Uterus (tissue), 4 donors: ENCODE results near the gene TMEM82. TPM values are rescaled to one million over a fixed set of nuclear protein-coding genes. Genes with fewer than 3 reads are reported as not detected.

Source experiments
- DNase-seq, 2 donors: peaks; one replicate each; pipeline ENCODE4 v3.0.0-alpha.2; 2019 to 2020
- H3K27ac ChIP-seq, 2 donors: fragments of 200-600 bp; sonication (generic); 1 replicate in 1 of 2; 2 replicates in 1 of 2; pipeline ENCODE4 v1.5.1; 2016 to 2018
- H3K27me3 ChIP-seq, 2 donors: fragments of 200-600 bp; sonication (generic); one replicate each; pipeline ENCODE4 v1.5.1; 2018 to 2019; ENCODE audit warnings: control low read depth in 1 of 2
- H3K36me3 ChIP-seq, 2 donors: fragments of 200-600 bp; sonication (generic); one replicate each; pipeline ENCODE4 v1.5.1; 2019; ENCODE audit warnings: control low read depth in 1 of 2
- H3K4me1 ChIP-seq, 2 donors: fragments of 200-600 bp; sonication (generic); one replicate each; pipeline ENCODE4 v1.5.1; 2018 to 2019; ENCODE audit warnings: control low read depth in 1 of 2
- H3K4me3 ChIP-seq, 2 donors: fragments of 200-600 bp; sonication (generic); 1 replicate in 1 of 2; 2 replicates in 1 of 2; pipeline ENCODE4 v1.5.1; 2018 to 2019; ENCODE audit warnings: mild to moderate bottlenecking in 1 of 2
- H3K9me3 ChIP-seq, 2 donors: fragments of 200-600 bp; sonication (generic); one replicate each; pipeline ENCODE4 v1.5.1; 2019; ENCODE audit warnings: control low read depth in 1 of 2
- CTCF ChIP-seq, 4 experiments: fragments of 200-600 bp in 2 of 4; fragments of 450-650 bp in 2 of 4; sonication (generic) in 2 of 4; IDR thresholded peaks; one replicate each; pipeline ENCODE4 v1.5.1; 2016 to 2019; ENCODE audit warnings: antibody characterized with exemption in 4 of 4, mild to moderate bottlenecking in 2 of 4, moderate library complexity in 1 of 4
- POLR2A ChIP-seq, 2 donors: fragments of 450-650 bp; IDR thresholded peaks; one replicate each; pipeline ENCODE4 v1.6.1; 2016; ENCODE audit warnings: antibody characterized with exemption in 2 of 2, mild to moderate bottlenecking in 1 of 2, moderate library complexity in 1 of 2
- intact Hi-C: fragments of 100-400 bp; cut with DNase I; formaldehyde crosslinking; loops from one replicate; pipeline ENCODE4 v1.15.1; 2023; ENCODE audit warnings: low total_unique reads
- total RNA-seq, 4 donors: library from RNA; depleted of rRNA in 3 of 4; stranded (reverse); fragments of >200 nt in 3 of 4; gene quantifications; one replicate each; pipeline versions ENCODE4 v1.1.0 to v1.2.4, GENCODE V29; 2014 to 2023
- donor health status: DM: yes; HTN: yes; CAD: no.

Gene TMEM82
- total RNA-seq, 4 donors from 2014 or later, result not detected

- no peaks in the 10 kb centered on the region for H3K36me3 ChIP-seq
- no peaks in the 10 kb centered on the region for H3K9me3 ChIP-seq
- no peaks in the 10 kb centered on the region for H3K27me3 ChIP-seq
- intact Hi-C loops, result no loop called here
- H3K4me1 ChIP-seq, result no peaks in the 10 kb centered on the region
- no peak for TF ChIP-seq POLR2A (IDR thresholded peaks at IDR 0.05)
- TF ChIP-seq CTCF (IDR thresholded peaks at IDR 0.05), result no peak
- DNase-seq, result no peak
- no peak overlapping the region for H3K27ac ChIP-seq
- no peak overlapping the region for H3K4me3 ChIP-seq
Measured at GRCh38 chr1:15767941-15768340, 25.6 kb downstream of the TMEM82 start.

GRCh38 chr1:15768388-15768787 lies 26.1 kb downstream of the TMEM82 start:
- DNase-seq, result no peak
- Histone ChIP-seq H3K27me3 (no peaks in the 10 kb centered on the region), H3K36me3 (no peaks in the 10 kb centered on the region), H3K4me1 (no peaks in the 10 kb centered on the region), H3K9me3 (no peaks in the 10 kb centered on the region), H3K27ac (no peak overlapping the region), H3K4me3 (no peak overlapping the region)
- TF ChIP-seq POLR2A (IDR thresholded peaks at IDR 0.05) (no peak), CTCF (IDR thresholded peaks at IDR 0.05) (no peak)
- intact Hi-C loops, result no loop called here

- Histone ChIP-seq H3K36me3 (no peaks in the 10 kb centered on the region), H3K27ac (no peak overlapping the region), H3K9me3 (no peaks in the 10 kb centered on the region), H3K27me3 (no peaks in the 10 kb centered on the region), H3K4me3 (no peak overlapping the region), H3K4me1 (no peaks in the 10 kb centered on the region)
- no peak for DNase-seq
- TF ChIP-seq POLR2A (IDR thresholded peaks at IDR 0.05) (no peak), CTCF (IDR thresholded peaks at IDR 0.05) (no peak)
- intact Hi-C loops, result no loop called here
Measured at GRCh38 chr1:15770313-15770962, 28.1 kb downstream of the TMEM82 start.

- DNase-seq, result no peak
- Histone ChIP-seq H3K4me3 (no peak overlapping the region), H3K36me3 (no peaks in the 10 kb centered on the region), H3K27ac (no peak overlapping the region), H3K9me3 (no peaks in the 10 kb centered on the region), H3K27me3 (no peaks in the 10 kb centered on the region), H3K4me1 (no peaks in the 10 kb centered on the region)
- intact Hi-C loops, result no loop called here
- no peak for TF ChIP-seq POLR2A (IDR thresholded peaks at IDR 0.05)
- no peak for TF ChIP-seq CTCF (IDR thresholded peaks at IDR 0.05)
Measured at GRCh38 chr1:15771836-15772515, 29.7 kb downstream of the TMEM82 start.

- Histone ChIP-seq H3K4me1 (no peaks in the 10 kb centered on the region), H3K9me3 (no peaks in the 10 kb centered on the region), H3K4me3 (no peak overlapping the region), H3K27me3 (no peaks in the 10 kb centered on the region), H3K27ac (no peak overlapping the region), H3K36me3 (no peaks in the 10 kb centered on the region)
- intact Hi-C loops, result no loop called here
- TF ChIP-seq CTCF (IDR thresholded peaks at IDR 0.05), result no peak
- no peak for TF ChIP-seq POLR2A (IDR thresholded peaks at IDR 0.05)
- DNase-seq, result no peak
Measured at GRCh38 chr1:15775706-15776105, 33.4 kb downstream of the TMEM82 start.
